WTC11 (cell line): ENCODE data around the gene ST6GAL1. TPM values are rescaled to one million over a fixed set of nuclear protein-coding genes. Genes with fewer than 3 reads are reported as not detected.
A peak's percentile ranks its signal among the peaks of the same experiment; 100 is the strongest.

Source experiments
- ATAC-seq: fragments of 200-7000 bp; cut with Tn5 transposase; 2 replicates; pipeline ENCODE4 v1.10.0; 2021; ENCODE audit warnings: mild to moderate bottlenecking, moderate library complexity
- CTCF ChIA-PET: fragments of 300-600 bp; sonication (Branson Sonifier 250); formaldehyde crosslinking; loops from one replicate; lab custom pipeline; 2021; ENCODE audit warnings: antibody characterized with exemption; lab: Charles Lee
- POLR2A ChIA-PET: fragments of 350-600 bp; sonication (Branson Sonifier 250); formaldehyde crosslinking; loops from one replicate; lab custom pipeline; 2021; ENCODE audit warnings: antibody characterized with exemption; lab: Charles Lee
- DNase-seq: peaks from one replicate; pipeline ENCODE4 v3.0.0; 2021; ENCODE audit warnings: low spot score
- H3K27ac Mint-ChIP-seq: 2 replicates; pipeline ENCODE4 v1.8.0; 2021; ENCODE audit warnings: mixed read lengths
- H3K27me3 Mint-ChIP-seq: 2 replicates; pipeline ENCODE4 v1.8.0; 2021; ENCODE audit warnings: low read depth, mild to moderate bottlenecking, moderate library complexity, mixed read lengths
- H3K36me3 Mint-ChIP-seq: 2 replicates; pipeline ENCODE4 v1.8.0; 2021; ENCODE audit warnings: mixed read lengths
- H3K4me1 Mint-ChIP-seq: 2 replicates; pipeline ENCODE4 v1.8.0; 2022; ENCODE audit warnings: mixed read lengths
- H3K4me3 Mint-ChIP-seq: 2 replicates; pipeline ENCODE4 v1.8.0; 2021; ENCODE audit warnings: mild to moderate bottlenecking, moderate library complexity, mixed read lengths
- H3K9me3 Mint-ChIP-seq: 2 replicates; pipeline ENCODE4 v1.8.0; 2021; ENCODE audit warnings: mixed read lengths
- CREB1 ChIP-seq: sonication (generic); formaldehyde crosslinking; IDR thresholded peaks from 2 replicates; pipeline ENCODE4 v1.8.0; 2023; ENCODE audit warnings: mild to moderate bottlenecking, missing genetic modification reagents
- CREM ChIP-seq: sonication (generic); formaldehyde crosslinking; IDR thresholded peaks from 2 replicates; pipeline ENCODE4 v1.8.1; 2022; ENCODE audit warnings: mild to moderate bottlenecking, missing genetic modification reagents, moderate library complexity
- FOXK1 ChIP-seq: sonication (generic); formaldehyde crosslinking; IDR thresholded peaks from 2 replicates; pipeline ENCODE4 v1.8.0; 2022; ENCODE audit warnings: mild to moderate bottlenecking, moderate library complexity, missing genetic modification reagents
- FOXP1 ChIP-seq: sonication (generic); formaldehyde crosslinking; IDR thresholded peaks from 2 replicates; pipeline ENCODE4 v1.8.0; 2022; ENCODE audit warnings: missing genetic modification reagents, mild to moderate bottlenecking, moderate library complexity, borderline replicate concordance
- GRHL2 ChIP-seq: fragments of 250-450 bp; sonication (Bioruptor Pico); IDR thresholded peaks from 2 replicates; pipeline ENCODE4 v1.8.0; 2022; ENCODE audit warnings: mild to moderate bottlenecking, moderate library complexity; ENCODE audit not compliant: insufficient replicate concordance, severe bottlenecking
- GTF2I ChIP-seq: fragments of 250-450 bp; sonication (Bioruptor Pico); conservative IDR thresholded peaks from 2 replicates; pipeline ENCODE4 v1.4.0; 2021; ENCODE audit warnings: mild to moderate bottlenecking
- JAZF1 ChIP-seq: fragments of 250-450 bp; sonication (Bioruptor Pico); IDR thresholded peaks from 2 replicates; pipeline ENCODE4 v1.9.0; 2021; ENCODE audit warnings: moderate library complexity, mild to moderate bottlenecking, inconsistent platforms
- JUN ChIP-seq: sonication (generic); formaldehyde crosslinking; IDR thresholded peaks from 2 replicates; pipeline ENCODE4 v1.8.0; 2023; ENCODE audit warnings: mild to moderate bottlenecking, missing genetic modification reagents
- MXD4 ChIP-seq: fragments of 250-450 bp; sonication (Bioruptor Pico); IDR thresholded peaks from 2 replicates; pipeline ENCODE4 v1.8.0; 2021; ENCODE audit warnings: mild to moderate bottlenecking, moderate library complexity, borderline replicate concordance
- NFE2L1 ChIP-seq: sonication (generic); formaldehyde crosslinking; IDR thresholded peaks from 2 replicates; pipeline ENCODE4 v1.8.1; 2023; ENCODE audit warnings: missing genetic modification reagents
- NFYB ChIP-seq: sonication (generic); formaldehyde crosslinking; conservative IDR thresholded peaks from 2 replicates; pipeline ENCODE4 v1.8.0; 2022; ENCODE audit warnings: low read depth, missing genetic modification reagents
- PRRX2 ChIP-seq: fragments of 250-450 bp; sonication (Bioruptor Pico); IDR thresholded peaks from 2 replicates; pipeline ENCODE4 v1.8.0; 2021; ENCODE audit warnings: mild to moderate bottlenecking
- TEAD1 ChIP-seq: sonication (generic); formaldehyde crosslinking; IDR thresholded peaks from 2 replicates; pipeline ENCODE4 v1.8.0; 2022; ENCODE audit warnings: mild to moderate bottlenecking, missing genetic modification reagents
- ZNF219 ChIP-seq: sonication (generic); formaldehyde crosslinking; IDR thresholded peaks from 2 replicates; pipeline ENCODE4 v1.8.0; 2023; ENCODE audit warnings: missing genetic modification reagents, mild to moderate bottlenecking, borderline replicate concordance
- ZNF232 ChIP-seq: sonication (generic); formaldehyde crosslinking; IDR thresholded peaks from 2 replicates; pipeline ENCODE4 v1.8.0; 2022; ENCODE audit warnings: mild to moderate bottlenecking, missing genetic modification reagents
- ZNF317 ChIP-seq: sonication (generic); formaldehyde crosslinking; IDR thresholded peaks from 2 replicates; pipeline ENCODE4 v1.8.1; 2023; ENCODE audit warnings: low read depth, mild to moderate bottlenecking, moderate library complexity, missing genetic modification reagents, borderline replicate concordance
- ZNF416 ChIP-seq: fragments of 250-450 bp; sonication (Bioruptor Pico); IDR thresholded peaks from 2 replicates; pipeline ENCODE4 v1.9.0; 2021; ENCODE audit warnings: mild to moderate bottlenecking, inconsistent platforms
- ZNF671 ChIP-seq: fragments of 250-450 bp; sonication (Bioruptor Pico); IDR thresholded peaks from 2 replicates; pipeline ENCODE4 v1.8.0; 2021; ENCODE audit warnings: mild to moderate bottlenecking
- total RNA-seq: library from RNA; stranded (reverse); gene quantifications from 3 replicates; pipeline ENCODE4 v1.2.3, GENCODE V29; 2021
- TF ChIP-seq, protein P1 (sequence below): sonication (generic); formaldehyde crosslinking; IDR thresholded peaks from 2 replicates; pipeline ENCODE4 v1.8.0; 2022; ENCODE audit warnings: mild to moderate bottlenecking, missing genetic modification reagents
- TF ChIP-seq, protein P2 (sequence below): sonication (generic); formaldehyde crosslinking; IDR thresholded peaks from 2 replicates; pipeline ENCODE4 v1.8.1; 2023; ENCODE audit warnings: mild to moderate bottlenecking, missing genetic modification reagents, moderate library complexity
- TF ChIP-seq, protein P3 (sequence below): sonication (generic); formaldehyde crosslinking; IDR thresholded peaks from 2 replicates; pipeline ENCODE4 v1.8.1; 2023; ENCODE audit warnings: mild to moderate bottlenecking, missing genetic modification reagents
- TF ChIP-seq, protein P4 (sequence below): fragments of 250-450 bp; sonication (Bioruptor Pico); IDR thresholded peaks from 2 replicates; pipeline ENCODE4 v1.9.0; 2021; ENCODE audit warnings: moderate library complexity, mild to moderate bottlenecking, inconsistent platforms, borderline replicate concordance
- TF ChIP-seq, protein P5 (sequence below): sonication (generic); formaldehyde crosslinking; IDR thresholded peaks from 2 replicates; pipeline ENCODE4 v1.8.1; 2023; ENCODE audit warnings: mild to moderate bottlenecking, missing genetic modification reagents, moderate library complexity
- TF ChIP-seq, protein P6 (sequence below): sonication (generic); formaldehyde crosslinking; IDR thresholded peaks from 2 replicates; pipeline ENCODE4 v1.8.0; 2022; ENCODE audit warnings: mild to moderate bottlenecking, missing genetic modification reagents
- TF ChIP-seq, protein P7 (sequence below): sonication (generic); formaldehyde crosslinking; IDR thresholded peaks from 2 replicates; pipeline ENCODE4 v1.8.0; 2022; ENCODE audit warnings: mild to moderate bottlenecking, missing genetic modification reagents

ST6GAL1 gene
- total RNA-seq, 1 experiment from 2014 or later = 87.5 TPM

DNA sequence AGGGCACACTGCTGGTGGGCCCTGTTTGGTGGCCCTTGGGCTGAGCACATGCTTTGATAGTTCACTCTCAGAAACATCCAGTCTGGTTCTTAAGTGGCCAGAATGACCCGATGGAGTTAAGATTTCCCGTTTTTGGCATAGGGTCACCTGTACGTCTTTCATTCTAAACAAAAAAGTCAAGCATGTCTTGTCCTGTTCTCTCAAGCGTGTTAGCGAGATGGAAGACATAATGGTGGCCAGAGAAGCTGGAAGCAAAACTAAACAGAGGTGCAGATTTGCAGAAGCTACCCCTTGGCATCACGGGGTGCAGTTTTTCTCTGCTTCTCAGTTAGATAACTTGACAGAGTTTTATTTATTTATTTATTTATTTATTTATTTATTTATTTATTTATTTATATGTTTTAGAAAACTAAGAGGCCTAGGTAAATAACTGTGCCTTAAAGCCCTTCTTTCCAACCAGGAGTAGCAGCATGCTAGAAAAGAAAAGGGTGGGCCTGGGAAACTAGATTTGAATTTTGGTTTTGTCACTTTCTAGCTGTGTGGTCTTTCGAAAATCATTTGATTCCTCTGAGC is 63.0 kb downstream of the ST6GAL1 start:
- POLR2A ChIA-PET = no interaction called here
- DNase-seq (no peak), ATAC-seq (no peak)
- CTCF ChIA-PET = interaction anchor here (1.0 to 2.3 kb wide), 2 partner anchors 10 to 144 kb away, joined by 4 to 6 read pairs; no protein-coding TSS in a partner anchor
- TF ChIP-seq CREB1 (CRISPR knock-in tag) (no peak), GTF2I (no peak), MXD4 (CRISPR knock-in tag) (no peak), JUN (no peak), ZNF219 (no peak), ZNF671 (CRISPR knock-in tag) (no peak), NFYB (no peak), FOXK1 (CRISPR knock-in tag) (no peak), GRHL2 (CRISPR knock-in tag) (no peak), ZNF317 (CRISPR knock-in tag) (no peak)
- TF ChIP-seq, protein P1, sequence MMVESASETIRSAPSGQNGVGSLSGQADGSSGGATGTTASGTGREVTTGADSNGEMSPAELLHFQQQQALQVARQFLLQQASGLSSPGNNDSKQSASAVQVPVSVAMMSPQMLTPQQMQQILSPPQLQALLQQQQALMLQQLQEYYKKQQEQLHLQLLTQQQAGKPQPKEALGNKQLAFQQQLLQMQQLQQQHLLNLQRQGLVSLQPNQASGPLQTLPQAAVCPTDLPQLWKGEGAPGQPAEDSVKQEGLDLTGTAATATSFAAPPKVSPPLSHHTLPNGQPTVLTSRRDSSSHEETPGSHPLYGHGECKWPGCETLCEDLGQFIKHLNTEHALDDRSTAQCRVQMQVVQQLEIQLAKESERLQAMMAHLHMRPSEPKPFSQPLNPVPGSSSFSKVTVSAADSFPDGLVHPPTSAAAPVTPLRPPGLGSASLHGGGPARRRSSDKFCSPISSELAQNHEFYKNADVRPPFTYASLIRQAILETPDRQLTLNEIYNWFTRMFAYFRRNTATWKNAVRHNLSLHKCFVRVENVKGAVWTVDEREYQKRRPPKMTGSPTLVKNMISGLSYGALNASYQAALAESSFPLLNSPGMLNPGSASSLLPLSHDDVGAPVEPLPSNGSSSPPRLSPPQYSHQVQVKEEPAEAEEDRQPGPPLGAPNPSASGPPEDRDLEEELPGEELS (CRISPR knock-in tag) = no peak
- TF ChIP-seq, protein P2, sequence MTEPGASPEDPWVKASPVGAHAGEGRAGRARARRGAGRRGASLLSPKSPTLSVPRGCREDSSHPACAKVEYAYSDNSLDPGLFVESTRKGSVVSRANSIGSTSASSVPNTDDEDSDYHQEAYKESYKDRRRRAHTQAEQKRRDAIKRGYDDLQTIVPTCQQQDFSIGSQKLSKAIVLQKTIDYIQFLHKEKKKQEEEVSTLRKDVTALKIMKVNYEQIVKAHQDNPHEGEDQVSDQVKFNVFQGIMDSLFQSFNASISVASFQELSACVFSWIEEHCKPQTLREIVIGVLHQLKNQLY = no peak
- TF ChIP-seq, protein P3, sequence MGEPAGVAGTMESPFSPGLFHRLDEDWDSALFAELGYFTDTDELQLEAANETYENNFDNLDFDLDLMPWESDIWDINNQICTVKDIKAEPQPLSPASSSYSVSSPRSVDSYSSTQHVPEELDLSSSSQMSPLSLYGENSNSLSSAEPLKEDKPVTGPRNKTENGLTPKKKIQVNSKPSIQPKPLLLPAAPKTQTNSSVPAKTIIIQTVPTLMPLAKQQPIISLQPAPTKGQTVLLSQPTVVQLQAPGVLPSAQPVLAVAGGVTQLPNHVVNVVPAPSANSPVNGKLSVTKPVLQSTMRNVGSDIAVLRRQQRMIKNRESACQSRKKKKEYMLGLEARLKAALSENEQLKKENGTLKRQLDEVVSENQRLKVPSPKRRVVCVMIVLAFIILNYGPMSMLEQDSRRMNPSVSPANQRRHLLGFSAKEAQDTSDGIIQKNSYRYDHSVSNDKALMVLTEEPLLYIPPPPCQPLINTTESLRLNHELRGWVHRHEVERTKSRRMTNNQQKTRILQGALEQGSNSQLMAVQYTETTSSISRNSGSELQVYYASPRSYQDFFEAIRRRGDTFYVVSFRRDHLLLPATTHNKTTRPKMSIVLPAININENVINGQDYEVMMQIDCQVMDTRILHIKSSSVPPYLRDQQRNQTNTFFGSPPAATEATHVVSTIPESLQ = no peak
- peaks cover 60% of the 10 kb centered on the region for H3K4me1 Mint-ChIP-seq
- peaks cover 34% of the 10 kb centered on the region for H3K36me3 Mint-ChIP-seq
- no peaks in the 10 kb centered on the region for H3K27me3 Mint-ChIP-seq
- no peak overlapping the region for H3K4me3 Mint-ChIP-seq
- H3K9me3 Mint-ChIP-seq = no peaks in the 10 kb centered on the region
- H3K27ac Mint-ChIP-seq = peak overlapping the region; percentile 86

DNA sequence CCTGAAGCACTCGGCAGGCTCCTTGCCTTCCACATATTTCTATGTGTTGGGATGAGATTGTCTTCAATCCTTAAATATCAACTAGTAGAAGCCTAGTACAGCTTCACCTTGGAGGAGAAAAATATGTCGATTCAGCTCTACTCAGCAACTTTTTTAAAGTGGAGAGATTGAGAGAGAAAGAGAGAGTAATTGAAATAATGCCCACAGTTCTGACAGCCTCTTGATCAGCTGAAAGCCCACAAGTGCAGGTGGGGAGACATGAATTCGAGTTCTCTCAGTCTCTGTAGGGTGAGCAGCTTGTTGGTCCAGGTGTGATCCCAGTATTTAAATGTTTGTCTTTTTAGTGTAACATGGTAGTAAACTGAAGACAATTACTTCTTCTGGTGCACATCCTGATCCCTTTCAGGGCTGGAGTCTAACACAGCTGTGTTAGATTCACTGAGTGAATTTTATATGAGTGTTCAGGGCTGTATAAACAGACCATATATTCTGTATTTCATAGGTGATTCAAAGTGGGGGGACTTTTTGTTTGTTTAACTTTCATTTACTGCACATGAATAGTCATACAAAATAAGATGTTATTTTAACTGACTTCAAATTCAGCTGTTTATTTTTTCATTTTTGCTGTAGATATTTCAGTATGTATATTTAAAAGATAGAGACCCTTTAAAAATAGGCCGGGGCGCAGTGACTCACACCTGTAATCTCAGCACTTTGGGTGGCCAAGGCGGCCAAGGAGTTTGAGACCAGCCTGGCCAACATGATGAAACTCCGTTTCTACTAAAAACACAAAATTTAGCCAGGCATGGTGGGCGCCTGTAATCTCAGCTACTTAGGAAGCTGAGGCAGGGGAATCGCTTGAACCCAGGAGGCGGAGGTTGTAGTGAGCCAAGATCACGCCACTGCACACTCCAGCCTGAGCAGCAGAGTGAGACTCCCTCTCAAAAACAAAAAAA is 64.0 kb downstream of the ST6GAL1 start:
- no peak for DNase-seq

DNA sequence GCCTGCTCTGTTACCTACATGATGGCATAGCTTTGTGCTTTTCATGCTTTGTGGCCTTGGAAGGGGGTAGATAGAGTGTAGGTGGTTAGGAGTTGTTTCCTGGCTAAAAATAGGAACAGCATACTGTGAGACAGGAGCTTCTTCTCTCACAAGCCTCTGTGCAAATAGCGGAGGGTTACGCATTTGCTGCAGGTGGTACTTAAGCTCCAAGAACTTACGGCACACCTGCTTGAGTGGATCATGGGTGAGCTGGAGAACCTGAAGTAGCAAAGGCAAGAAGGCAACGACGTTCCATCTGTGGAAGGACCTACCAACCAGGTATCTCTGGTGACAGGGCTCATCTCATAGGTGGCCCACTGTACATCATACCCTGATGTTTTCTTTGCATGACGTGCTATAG is 66.0 kb downstream of the ST6GAL1 start:
- Mint-ChIP-seq H3K27me3 (no peaks in the 10 kb centered on the region), H3K36me3 (peaks cover 24% of the 10 kb centered on the region), H3K4me1 (peaks cover 73% of the 10 kb centered on the region), H3K27ac (peak overlapping the region; percentile 29), H3K4me3 (no peak overlapping the region), H3K9me3 (no peaks in the 10 kb centered on the region)
- DNase-seq (no peak), ATAC-seq (no peak)
- ChIA-PET CTCF (interaction anchor here (1.4 to 1.5 kb wide), 2 partner anchors 117 to 147 kb away, joined by 4 read pairs; no protein-coding TSS in a partner anchor), POLR2A (no interaction called here)
- TF ChIP-seq JUN = no peak
- no peak for TF ChIP-seq CREM (CRISPR knock-in tag)
- no peak for TF ChIP-seq FOXP1 (CRISPR knock-in tag)
- TF ChIP-seq, protein P4, sequence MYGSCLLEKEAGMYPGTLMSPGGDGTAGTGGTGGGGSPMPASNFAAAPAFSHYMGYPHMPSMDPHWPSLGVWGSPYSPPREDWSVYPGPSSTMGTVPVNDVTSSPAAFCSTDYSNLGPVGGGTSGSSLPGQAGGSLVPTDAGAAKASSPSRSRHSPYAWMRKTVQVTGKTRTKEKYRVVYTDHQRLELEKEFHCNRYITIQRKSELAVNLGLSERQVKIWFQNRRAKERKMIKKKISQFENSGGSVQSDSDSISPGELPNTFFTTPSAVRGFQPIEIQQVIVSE (CRISPR knock-in tag) = no peak
- TF ChIP-seq JAZF1 (CRISPR knock-in tag) = no peak
- TF ChIP-seq, protein P5, sequence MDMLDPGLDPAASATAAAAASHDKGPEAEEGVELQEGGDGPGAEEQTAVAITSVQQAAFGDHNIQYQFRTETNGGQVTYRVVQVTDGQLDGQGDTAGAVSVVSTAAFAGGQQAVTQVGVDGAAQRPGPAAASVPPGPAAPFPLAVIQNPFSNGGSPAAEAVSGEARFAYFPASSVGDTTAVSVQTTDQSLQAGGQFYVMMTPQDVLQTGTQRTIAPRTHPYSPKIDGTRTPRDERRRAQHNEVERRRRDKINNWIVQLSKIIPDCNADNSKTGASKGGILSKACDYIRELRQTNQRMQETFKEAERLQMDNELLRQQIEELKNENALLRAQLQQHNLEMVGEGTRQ (CRISPR knock-in tag) = no peak
- TF ChIP-seq ZNF232 (CRISPR knock-in tag) = no peak
- TF ChIP-seq, protein P6, sequence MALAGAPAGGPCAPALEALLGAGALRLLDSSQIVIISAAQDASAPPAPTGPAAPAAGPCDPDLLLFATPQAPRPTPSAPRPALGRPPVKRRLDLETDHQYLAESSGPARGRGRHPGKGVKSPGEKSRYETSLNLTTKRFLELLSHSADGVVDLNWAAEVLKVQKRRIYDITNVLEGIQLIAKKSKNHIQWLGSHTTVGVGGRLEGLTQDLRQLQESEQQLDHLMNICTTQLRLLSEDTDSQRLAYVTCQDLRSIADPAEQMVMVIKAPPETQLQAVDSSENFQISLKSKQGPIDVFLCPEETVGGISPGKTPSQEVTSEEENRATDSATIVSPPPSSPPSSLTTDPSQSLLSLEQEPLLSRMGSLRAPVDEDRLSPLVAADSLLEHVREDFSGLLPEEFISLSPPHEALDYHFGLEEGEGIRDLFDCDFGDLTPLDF (CRISPR knock-in tag) = no peak
- TF ChIP-seq, protein P7, sequence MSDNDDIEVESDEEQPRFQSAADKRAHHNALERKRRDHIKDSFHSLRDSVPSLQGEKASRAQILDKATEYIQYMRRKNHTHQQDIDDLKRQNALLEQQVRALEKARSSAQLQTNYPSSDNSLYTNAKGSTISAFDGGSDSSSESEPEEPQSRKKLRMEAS (CRISPR knock-in tag) = no peak
- TF ChIP-seq NFE2L1 (CRISPR knock-in tag) = no peak

More for the DNA sequence above, 64.0 kb downstream of the ST6GAL1 start:
- ChIA-PET POLR2A (no interaction called here), CTCF (interaction anchor here (2.3 kb wide), 1 partner anchor 145 kb away, joined by 6 read pairs; no protein-coding TSS in a partner anchor)
- peak overlapping the region; percentile 86 for H3K27ac Mint-ChIP-seq
- no peak for TF ChIP-seq TEAD1 (CRISPR knock-in tag)
- no peak for TF ChIP-seq ZNF416
- no peak for TF ChIP-seq ZNF219
- no peak for TF ChIP-seq PRRX2 (CRISPR knock-in tag)
- ATAC-seq = no peak
- H3K36me3 Mint-ChIP-seq = peaks cover 30% of the 10 kb centered on the region
- H3K9me3 Mint-ChIP-seq = no peaks in the 10 kb centered on the region
- H3K27me3 Mint-ChIP-seq = no peaks in the 10 kb centered on the region
- H3K4me3 Mint-ChIP-seq = no peak overlapping the region
- peaks cover 62% of the 10 kb centered on the region for H3K4me1 Mint-ChIP-seq
